Stimulated activated CD4-positive, alpha-beta T cell treated with anti-CD3 and anti-CD28 coated beads, TNF-alpha, amount 100 ng/mL, for 1 hour (primary cell): ENCODE results near the gene SCN8A.
"Not testable (repeated sequence)": the region's sequence is repeated elsewhere in the genome, so short reads cannot be mapped to it uniquely, and the experiment has no call there.

Experiments used
- DNase-seq, 3 donors: peaks; one replicate each; pipeline ENCODE4 v3.0.0-alpha.2; 2020; ENCODE audit warnings: low read depth in 3 of 3, low spot score in 1 of 3

The SCN8A gene

GRCh38 chr12:51591016-51591901, at the start of gene SCN8A:
TSS of gene SCN8A (plus strand) at chr12:51591233. CDS start at chr12:51662818, 71,585 bp downstream.
- peak in 2 of 3 donors; percentile 13 to 42 for DNase-seq

- DNase-seq, result no peak
These were observed 44.9 kb upstream of the SCN8A start for GRCh38 chr12:51546097-51546496.

DNA sequence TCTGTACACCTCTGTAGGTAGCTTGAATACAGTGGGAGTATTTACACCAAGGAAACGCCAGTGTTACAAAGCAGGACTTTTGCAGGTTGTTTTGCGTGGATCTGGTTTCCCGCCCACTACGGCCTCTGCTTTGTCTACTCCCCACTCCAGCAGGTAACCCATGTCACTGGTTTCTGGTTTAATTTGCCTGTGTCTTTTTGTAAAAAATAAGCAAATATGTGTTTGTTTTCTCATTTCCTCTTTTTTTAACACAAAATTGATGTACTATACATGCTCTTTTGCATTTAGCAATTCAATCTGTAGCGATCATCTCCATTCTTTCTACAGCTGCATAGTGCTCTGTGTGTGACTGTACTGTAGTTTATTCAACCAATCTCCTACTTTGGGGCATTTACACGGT, 43.4 kb upstream of the SCN8A start:
- no peak for DNase-seq

DNA sequence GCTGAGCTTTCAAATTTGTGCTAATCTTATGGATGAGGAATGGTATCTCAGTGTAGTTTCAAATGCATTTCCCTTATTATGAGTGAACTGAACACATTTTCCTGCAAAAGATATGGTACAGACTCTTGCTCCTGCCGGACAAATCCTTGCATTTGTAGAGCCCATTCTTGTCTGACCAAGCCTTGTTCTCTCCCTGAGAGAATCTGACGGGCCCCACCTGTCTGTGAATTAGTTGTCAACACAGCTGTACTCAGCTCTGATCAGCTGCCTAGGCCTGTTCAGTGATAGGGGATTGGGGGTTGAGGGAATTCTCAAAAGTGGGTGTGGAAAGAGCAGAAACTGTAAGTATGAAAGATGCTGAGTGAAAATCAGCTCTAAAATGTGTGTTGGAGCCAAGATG, 42.8 kb upstream of the SCN8A start:
- DNase-seq, result no peak

GRCh38 chr12:51549637-51550036, 41.4 kb upstream of the SCN8A start:
- no peak for DNase-seq

DNA sequence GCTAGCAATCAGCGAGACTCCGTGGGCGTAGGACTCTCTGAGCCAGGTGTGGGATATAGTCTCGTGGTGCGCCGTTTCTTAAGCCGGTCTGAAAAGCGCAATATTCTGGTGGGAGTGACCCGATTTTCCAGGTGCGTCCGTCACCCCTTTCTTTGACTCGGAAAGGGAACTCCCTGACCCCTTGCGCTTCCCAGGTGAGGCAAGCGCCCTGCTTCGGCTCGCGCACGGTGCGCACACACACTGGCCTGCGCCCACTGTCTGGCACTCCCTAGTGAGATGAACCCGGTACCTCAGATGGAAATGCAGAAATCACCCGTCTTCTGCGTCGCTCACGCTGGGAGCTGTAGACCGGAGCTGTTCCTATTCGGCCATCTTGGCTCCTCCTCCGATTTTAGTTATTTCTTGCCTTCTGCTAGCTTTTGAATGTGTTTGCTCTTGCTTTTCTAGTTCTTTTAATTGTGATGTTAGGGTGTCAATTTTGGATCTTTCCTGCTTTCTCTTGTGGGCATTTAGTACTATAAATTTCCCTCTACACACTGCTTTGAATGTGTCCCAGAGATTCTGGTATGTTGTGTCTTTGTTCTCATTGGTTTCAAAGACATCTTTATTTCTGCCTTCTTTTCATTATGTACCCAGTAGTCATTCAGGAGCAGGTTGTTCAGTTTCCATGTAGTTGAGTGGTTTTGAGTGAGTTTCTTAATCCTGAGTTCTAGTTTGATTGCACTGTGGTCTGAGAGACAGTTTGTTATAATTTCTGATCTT, 22.6 kb upstream of the SCN8A start:
- not testable (repeated sequence) for DNase-seq

GRCh38 chr12:51579321-51579850, 11.6 kb upstream of the SCN8A start:
- DNase-seq, result no peak

DNA sequence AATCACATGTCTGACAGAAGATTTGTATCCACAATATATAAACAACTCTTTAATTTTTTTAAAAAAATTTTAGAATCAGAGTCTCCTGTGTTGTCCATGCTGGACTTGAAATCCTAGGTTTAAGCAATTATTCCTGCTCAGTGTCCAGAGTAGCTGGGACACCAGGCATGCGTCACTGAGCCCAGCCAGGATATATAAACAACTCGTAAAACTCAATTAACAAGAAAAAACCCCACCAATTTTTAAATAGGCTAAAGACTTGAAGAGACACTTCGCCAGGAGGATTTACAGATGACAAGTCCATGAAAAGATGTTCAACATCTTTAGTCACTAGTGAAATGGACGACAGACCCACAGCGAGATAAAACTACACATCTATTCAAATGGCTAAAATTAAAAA, 2.0 kb upstream of the SCN8A start:
- DNase-seq, result no peak

GRCh38 chr12:51589557-51590176, 1.4 kb upstream of the SCN8A start:
- DNase-seq, result no peak

GRCh38 chr12:51590347-51591015, 552 bp upstream of the SCN8A start:
- DNase-seq, result peak; percentile 21 to 73 (median 44)

DNA sequence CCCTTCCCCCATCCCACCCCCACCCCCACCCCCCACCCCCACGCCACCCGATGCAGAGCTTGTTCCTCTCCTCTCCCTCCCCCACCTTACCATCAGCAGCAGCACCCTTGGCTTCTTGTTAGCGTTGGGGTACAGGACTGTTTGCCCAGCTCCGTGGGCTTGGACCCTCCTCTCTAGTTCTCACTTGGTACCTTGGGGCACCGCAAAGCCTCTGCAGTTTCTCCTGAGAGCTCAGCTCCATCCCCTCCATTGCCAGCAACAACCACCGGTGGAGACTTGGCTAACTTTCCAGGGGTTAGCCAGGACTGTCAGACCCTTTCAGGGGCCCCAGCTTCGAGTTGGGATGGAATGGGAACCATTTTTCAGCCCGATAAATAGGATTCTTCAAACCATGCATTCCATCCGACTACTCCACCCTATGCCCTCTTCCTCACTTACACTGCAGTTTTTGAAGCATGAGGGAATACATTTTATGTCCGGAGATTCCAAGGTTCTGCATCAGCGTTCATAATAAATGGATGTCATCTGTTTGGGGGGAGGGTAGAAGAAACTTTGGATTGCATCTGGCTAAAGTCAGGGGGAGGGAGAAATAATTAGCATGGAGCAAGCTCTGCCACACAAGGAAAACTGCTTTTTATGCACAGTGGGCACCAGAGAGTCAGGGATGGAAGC, 1.1 kb downstream of the SCN8A start:
- DNase-seq, result no peak

DNA sequence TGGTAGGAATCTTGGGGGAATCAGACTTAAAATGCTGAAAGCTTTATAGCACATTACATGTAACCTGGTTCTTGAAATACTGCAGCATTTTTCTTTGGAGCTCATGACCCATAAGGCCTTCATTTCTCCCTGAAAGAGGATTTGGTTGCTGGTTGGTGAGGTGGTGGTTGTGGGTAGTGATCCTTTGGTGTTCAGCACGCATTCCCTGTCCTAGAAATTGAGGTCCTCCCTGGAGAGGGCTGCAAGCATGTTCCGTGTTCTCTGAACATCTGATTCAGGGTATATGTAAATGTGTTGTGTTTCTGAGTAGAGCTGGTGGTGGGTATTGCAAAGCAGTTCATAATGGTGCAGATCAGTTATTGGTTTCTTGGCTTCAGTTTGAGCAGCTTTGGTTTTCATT, 2.0 kb downstream of the SCN8A start:
- DNase-seq, result no peak

DNA sequence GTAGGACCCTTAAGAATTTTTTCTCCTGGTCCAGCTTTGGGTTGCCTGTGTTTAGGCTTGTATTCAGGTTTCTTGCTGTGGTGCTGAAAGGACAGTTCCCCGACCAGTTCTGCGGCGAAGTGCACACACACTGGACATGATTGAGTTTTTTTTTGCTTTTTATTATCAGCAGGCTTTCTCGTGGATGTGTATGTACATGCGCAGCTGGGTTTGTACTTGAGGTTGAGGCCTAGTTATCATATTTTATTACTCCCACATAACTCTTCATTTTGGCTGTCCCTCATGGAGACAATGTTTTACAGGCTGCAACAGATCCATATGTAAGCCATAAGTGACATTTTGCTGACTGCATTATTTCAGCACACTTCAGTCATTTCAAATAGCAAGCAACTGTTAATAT, 2.5 kb downstream of the SCN8A start:
- DNase-seq, result no peak

GRCh38 chr12:51598156-51598555, 7.1 kb downstream of the SCN8A start:
- no peak for DNase-seq

GRCh38 chr12:51600721-51601120, 9.7 kb downstream of the SCN8A start:
- DNase-seq, result no peak

DNA sequence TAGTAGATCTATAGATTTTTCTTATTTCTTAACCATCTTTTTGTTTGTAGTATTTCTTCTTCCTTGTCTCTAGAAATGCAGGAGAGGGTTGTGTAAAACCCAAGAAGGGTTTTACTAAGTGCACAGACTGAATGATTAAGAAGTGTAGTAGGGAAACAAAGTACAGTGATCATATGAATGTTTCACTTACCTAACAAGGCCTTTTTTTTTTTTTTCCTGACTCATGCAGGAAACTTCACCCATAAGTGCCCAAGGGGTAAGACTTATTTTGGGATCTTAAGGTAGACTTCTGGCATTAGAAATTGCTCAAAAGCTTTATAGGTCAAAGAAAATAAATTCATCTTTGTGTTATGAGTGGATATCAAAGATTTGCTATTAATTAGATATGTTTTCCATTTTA, 10.2 kb downstream of the SCN8A start:
- no peak for DNase-seq

- DNase-seq, result not testable (repeated sequence)
These were observed 14.9 kb downstream of the SCN8A start for GRCh38 chr12:51605896-51606295.

- not testable (repeated sequence) for DNase-seq
These were observed 16.2 kb downstream of the SCN8A start for GRCh38 chr12:51607197-51607596.

DNA sequence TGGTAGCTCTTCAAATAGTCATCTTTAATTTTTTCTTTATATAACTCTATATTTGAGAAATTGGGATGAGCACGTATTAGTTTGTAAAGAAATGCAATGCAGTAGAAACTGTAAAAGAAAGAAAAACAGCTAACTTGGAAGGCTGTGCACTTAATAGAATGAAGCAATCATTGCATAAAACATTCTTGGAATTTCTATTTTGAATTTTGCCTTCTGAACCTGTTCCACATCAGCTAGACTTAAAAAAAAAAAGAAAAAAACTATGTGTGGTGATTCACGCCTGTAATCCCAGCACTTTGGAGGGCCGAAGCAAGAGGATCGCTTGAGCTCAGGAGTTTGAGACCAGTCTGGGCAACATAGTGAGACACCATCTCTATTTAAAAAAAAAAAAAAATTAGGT, 29.4 kb downstream of the SCN8A start:
- no peak for DNase-seq

- no peak for DNase-seq
These were observed 30.3 kb downstream of the SCN8A start for GRCh38 chr12:51621156-51621922.
